PC-3 (cell line): ENCODE measurements around the gene AHNAK. TPM values are rescaled to one million over a fixed set of nuclear protein-coding genes. Genes with fewer than 3 reads are reported as not detected.
A peak's percentile ranks its signal among the peaks of the same experiment; 100 is the strongest.

ENCODE experiments used
- ATAC-seq: fragments of 200-7000 bp; cut with Tn5 transposase; 2 replicates; pipeline ENCODE4 v1.9.1; 2020; ENCODE audit warnings: mild to moderate bottlenecking, moderate library complexity
- BruUV-seq: library from RNA; stranded (reverse); fragments of 400-500 nt; replicated peaks from 2 replicates; lab custom pipeline; 2021; lab: Mats Ljungman, UMichigan
- CTCF ChIA-PET: fragments of 300-600 bp; sonication (Branson Sonifier 250); formaldehyde crosslinking; loops from one replicate; lab custom pipeline; 2022; ENCODE audit warnings: antibody characterized with exemption; lab: Charles Lee
- POLR2A ChIA-PET: fragments of 300-600 bp; sonication (Branson Sonifier 250); formaldehyde crosslinking; loops from one replicate; lab custom pipeline; 2022; ENCODE audit warnings: antibody characterized with exemption; ENCODE audit not compliant: unreplicated experiment; lab: Charles Lee
- DNase-seq: peaks from one replicate; pipeline ENCODE4 v3.0.0-alpha.2; 2015
- H2AFZ ChIP-seq: fragments of 300-600 bp; sonication (generic); 2 replicates; pipeline ENCODE4 v1.6.0; 2016; ENCODE audit warnings: antibody characterized with exemption, low read length
- H3F3A ChIP-seq: fragments of 300-600 bp; sonication (generic); one replicate; pipeline ENCODE4 v1.6.0; 2017; ENCODE audit warnings: antibody characterized with exemption, low read length, control low read depth, mild to moderate bottlenecking; ENCODE audit not compliant: unreplicated experiment
- H3K27ac ChIP-seq: fragments of 300-600 bp; sonication (generic); 2 replicates; pipeline ENCODE4 v1.5.1; 2016; ENCODE audit warnings: mild to moderate bottlenecking, low read length
- H3K27me3 ChIP-seq: fragments of 300-600 bp; sonication (generic); 2 replicates; pipeline ENCODE4 v1.6.1; 2016; ENCODE audit warnings: low read length, mixed read lengths
- H3K36me3 ChIP-seq: fragments of 300-600 bp; sonication (generic); 2 replicates; pipeline ENCODE4 v1.6.1; 2016; ENCODE audit warnings: low read depth, mixed run types, low read length, mixed read lengths
- H3K4me1 ChIP-seq: fragments of 300-600 bp; sonication (generic); 2 replicates; pipeline ENCODE4 v1.5.1; 2016; ENCODE audit warnings: low read length; ENCODE audit not compliant: insufficient read depth
- H3K4me2 ChIP-seq: fragments of 300-600 bp; sonication (generic); 2 replicates; pipeline ENCODE4 v1.6.0; 2016; ENCODE audit warnings: low read length
- H3K4me3 ChIP-seq: fragments of 300-600 bp; sonication (generic); 2 replicates; pipeline ENCODE4 v1.5.1; 2016; ENCODE audit warnings: mild to moderate bottlenecking, low read length, mixed read lengths
- H3K79me2 ChIP-seq: fragments of 300-600 bp; sonication (generic); 2 replicates; pipeline ENCODE4 v1.6.1; 2017; ENCODE audit warnings: low read length, mixed read lengths
- H3K9ac ChIP-seq: fragments of 300-600 bp; sonication (generic); 2 replicates; pipeline ENCODE4 v1.6.0; 2016; ENCODE audit warnings: mild to moderate bottlenecking, low read length
- H3K9me2 ChIP-seq: fragments of 300-600 bp; sonication (generic); replicated peaks from 2 replicates; pipeline ENCODE4 v1.6.1; 2016; ENCODE audit warnings: mixed run types, low read length, mixed read lengths
- H3K9me3 ChIP-seq: fragments of 300-600 bp; sonication (generic); 2 replicates; pipeline ENCODE4 v1.6.1; 2016; ENCODE audit warnings: low read length, mixed read lengths
- H4K20me1 ChIP-seq: fragments of 300-600 bp; sonication (generic); 2 replicates; pipeline ENCODE4 v1.6.1; 2016; ENCODE audit warnings: low read length, mixed read lengths
- CTCF ChIP-seq: fragments of 300-600 bp; sonication (generic); conservative IDR thresholded peaks from 2 replicates; pipeline ENCODE4 v1.5.1; 2017; ENCODE audit warnings: antibody characterized with exemption, low read depth, mild to moderate bottlenecking, low read length
- EZH2 ChIP-seq: fragments of 300-600 bp; sonication (generic); IDR thresholded peaks from one replicate; pipeline ENCODE4 v1.6.1; 2017; ENCODE audit warnings: antibody characterized with exemption, mild to moderate bottlenecking, low read length; ENCODE audit not compliant: unreplicated experiment
- EZH2phosphoT487 ChIP-seq: fragments of 300-600 bp; sonication (generic); IDR thresholded peaks from 2 replicates; pipeline ENCODE4 v1.6.1; 2018; ENCODE audit warnings: mild to moderate bottlenecking, antibody characterized with exemption, low read length, borderline replicate concordance
- intact Hi-C: fragments of 100-400 bp; cut with micrococcal nuclease; formaldehyde crosslinking; loops from 2 replicates; pipeline ENCODE4 v1.9.0; 2023
- total RNA-seq: library from RNA; depleted of rRNA; stranded (reverse); fragments of >200 nt; gene quantifications from 2 replicates; pipeline ENCODE4 v1.2.3, GENCODE V29; 2014

Gene AHNAK
- total RNA-seq, 1 experiment from 2014 or later = 287 TPM

GRCh38 chr11:62458212-62459002 is 88.2 kb downstream of the AHNAK start:
- Histone ChIP-seq H3K4me2 (no peak overlapping the region), H3K4me1 (peaks cover 15% of the 10 kb centered on the region), H3K4me3 (no peak overlapping the region), H3K9me2 (no peaks in the 10 kb centered on the region), H3K9ac (no peak overlapping the region), H3F3A (no peaks in the 10 kb centered on the region), H3K27me3 (no peaks in the 10 kb centered on the region), H3K27ac (no peak overlapping the region), H3K36me3 (no peaks in the 10 kb centered on the region), H3K9me3 (no peaks in the 10 kb centered on the region), H2AFZ (no peak overlapping the region), H4K20me1 (no peaks in the 10 kb centered on the region), H3K79me2 (no peaks in the 10 kb centered on the region)
- ATAC-seq (peak; percentile 26), DNase-seq (no peak)
- TF ChIP-seq EZH2 (no peak), CTCF (no peak), EZH2phosphoT487 (no peak)
- BruUV-seq = no TSS peak
- intact Hi-C loops = no loop called here
- ChIA-PET CTCF (no interaction called here), POLR2A (no interaction called here)

GRCh38 chr11:62457478-62457877 is 89.1 kb downstream of the AHNAK start:
- Histone ChIP-seq H3K9ac (no peak overlapping the region), H3K4me3 (no peak overlapping the region), H3K27ac (no peak overlapping the region), H3K79me2 (no peaks in the 10 kb centered on the region), H3K9me3 (no peaks in the 10 kb centered on the region), H2AFZ (no peak overlapping the region), H3F3A (no peaks in the 10 kb centered on the region), H3K4me2 (no peak overlapping the region), H4K20me1 (no peaks in the 10 kb centered on the region), H3K4me1 (peaks cover 14% of the 10 kb centered on the region), H3K9me2 (no peaks in the 10 kb centered on the region), H3K36me3 (no peaks in the 10 kb centered on the region), H3K27me3 (no peaks in the 10 kb centered on the region)
- ChIA-PET POLR2A (no interaction called here), CTCF (no interaction called here)
- ATAC-seq (no peak), DNase-seq (no peak)
- no peak for TF ChIP-seq EZH2
- TF ChIP-seq CTCF = no peak
- TF ChIP-seq EZH2phosphoT487 = no peak
- no TSS peak for BruUV-seq
- intact Hi-C loops = no loop called here

- H3K4me1 ChIP-seq = peaks cover 5% of the 10 kb centered on the region
- no peak for TF ChIP-seq EZH2phosphoT487
- no peaks in the 10 kb centered on the region for H3K9me2 ChIP-seq
- H2AFZ ChIP-seq = no peak overlapping the region
- H3K27ac ChIP-seq = no peak overlapping the region
- ChIA-PET POLR2A (interaction anchor here (0.5 kb wide), 1 partner anchor 518 kb away, joined by 3 read pairs; no protein-coding TSS in a partner anchor), CTCF (no interaction called here)
- no peak overlapping the region for H3K9ac ChIP-seq
- no TSS peak for BruUV-seq
- intact Hi-C loops = no loop called here
- H3K36me3 ChIP-seq = no peaks in the 10 kb centered on the region
- H3F3A ChIP-seq = no peaks in the 10 kb centered on the region
- no peaks in the 10 kb centered on the region for H3K27me3 ChIP-seq
- no peaks in the 10 kb centered on the region for H3K79me2 ChIP-seq
- no peak overlapping the region for H3K4me2 ChIP-seq
- ATAC-seq (no peak), DNase-seq (no peak)
- H4K20me1 ChIP-seq = no peaks in the 10 kb centered on the region
- no peak overlapping the region for H3K4me3 ChIP-seq
- no peaks in the 10 kb centered on the region for H3K9me3 ChIP-seq
Observed at GRCh38 chr11:62456630-62457029, 90.0 kb downstream of the AHNAK start.
